Ovary (tissue), 9 donors: ENCODE measurements around the gene ASB10. TPM values are rescaled to one million over a fixed set of nuclear protein-coding genes. Genes with fewer than 3 reads are reported as not detected.

ENCODE experiments used
- DNase-seq, 5 donors: peaks; one replicate each; pipeline ENCODE4 v3.0.0-alpha.2; 2019 to 2020
- H3K27ac ChIP-seq, 2 donors: fragments of 200-600 bp; one replicate each; pipeline versions ENCODE4 v1.5.1 to v1.8.0; 2019 to 2022
- H3K27me3 ChIP-seq: fragments of 200-600 bp; one replicate; pipeline ENCODE4 v1.8.0; 2022
- H3K36me3 ChIP-seq: fragments of 200-600 bp; sonication (generic); one replicate; pipeline ENCODE4 v1.5.1; 2019
- H3K4me1 ChIP-seq: one replicate; pipeline ENCODE4 v1.8.1; 2013; ENCODE audit warnings: mild to moderate bottlenecking, moderate library complexity; ENCODE audit not compliant: insufficient read depth
- H3K4me3 ChIP-seq: fragments of 200-600 bp; sonication (generic); one replicate; pipeline ENCODE4 v1.5.1; 2017
- H3K9me3 ChIP-seq, 2 donors: fragments of 200-600 bp in 1 of 2; sonication (generic) in 1 of 2; one replicate each; pipeline versions ENCODE4 v1.5.1 to v1.8.1; 2013 to 2019; ENCODE audit warnings: mild to moderate bottlenecking in 1 of 2, moderate library complexity in 1 of 2
- EP300 ChIP-seq: sonication (generic); formaldehyde crosslinking; IDR thresholded peaks from one replicate; pipeline ENCODE4 v1.6.1; 2017; ENCODE audit warnings: antibody characterized with exemption
- POLR2A ChIP-seq: fragments of 450-650 bp; IDR thresholded peaks from one replicate; pipeline ENCODE4 v1.6.1; 2017; ENCODE audit warnings: antibody characterized with exemption, mild to moderate bottlenecking, moderate library complexity
- WGBS, 3 donors: extraction: QIAGEN DNeasy Blood & Tissue Kit in 1 of 3; methylation state at CpG; one replicate each; pipeline versions ENCODE4 v1.1.5 to v1.1.7; 2013 to 2017; 5-methylcytosine and 5-hydroxymethylcytosine counted together
- intact Hi-C, 4 donors: fragments of 100-400 bp; cut with DNase I; formaldehyde crosslinking; loops; one replicate each; pipeline versions ENCODE4 v1.11.0 to v1.15.1; 2022 to 2023
- polyA plus RNA-seq, 2 donors: library from polyadenylated mRNA; stranded (reverse); fragments of 200-250 nt in 1 of 2; fragments of 350-450 nt in 1 of 2; fragmentation: Illumina TruSeq in 1 of 2; extraction: RNeasy Lipid Tissue Mini Kit (QIAGEN cat#74804) in 1 of 2; gene quantifications; one replicate each; pipeline ENCODE4 v1.2.3, GENCODE V29; 2013 to 2014
- total RNA-seq, 7 donors: library from RNA; depleted of rRNA in 2 of 7; stranded (reverse); fragments of >200 nt in 2 of 7; fragmentation: NEBNext Ultra II Directional in 3 of 7; extraction: Animal tissue kit (Norgen Biotek cat#: 25700) in 3 of 7; gene quantifications; one replicate each; pipeline versions ENCODE4 v1.1.0 to v1.2.4, GENCODE V29; 2016 to 2023
- TF ChIP-seq, protein P1 (sequence below), 3 donors: fragments of 450-650 bp in 2 of 3; fragments of 200-600 bp in 1 of 3; IDR thresholded peaks; one replicate each; pipeline versions ENCODE4 v1.5.1 to v1.8.0; 2016 to 2022; ENCODE audit warnings: antibody characterized with exemption in 3 of 3, mild to moderate bottlenecking in 1 of 3
- donor health status: DM: no; HTN: no; CAD: no; lungs with moderate emphysema.
- donor health status: DM: no; HTN: no; CAD: no.
- donor health status: Bipolar disorder and iron deficiency.
- donor health status: DM: yes; HTN: yes; CAD: no.
- donor health status: DM: no; HTN: no; CAD: no.
- donor health status: DM: yes; HTN: yes; CAD: no.

The ASB10 gene
- total and polyA plus RNA-seq, 9 donors = not detected

DNA sequence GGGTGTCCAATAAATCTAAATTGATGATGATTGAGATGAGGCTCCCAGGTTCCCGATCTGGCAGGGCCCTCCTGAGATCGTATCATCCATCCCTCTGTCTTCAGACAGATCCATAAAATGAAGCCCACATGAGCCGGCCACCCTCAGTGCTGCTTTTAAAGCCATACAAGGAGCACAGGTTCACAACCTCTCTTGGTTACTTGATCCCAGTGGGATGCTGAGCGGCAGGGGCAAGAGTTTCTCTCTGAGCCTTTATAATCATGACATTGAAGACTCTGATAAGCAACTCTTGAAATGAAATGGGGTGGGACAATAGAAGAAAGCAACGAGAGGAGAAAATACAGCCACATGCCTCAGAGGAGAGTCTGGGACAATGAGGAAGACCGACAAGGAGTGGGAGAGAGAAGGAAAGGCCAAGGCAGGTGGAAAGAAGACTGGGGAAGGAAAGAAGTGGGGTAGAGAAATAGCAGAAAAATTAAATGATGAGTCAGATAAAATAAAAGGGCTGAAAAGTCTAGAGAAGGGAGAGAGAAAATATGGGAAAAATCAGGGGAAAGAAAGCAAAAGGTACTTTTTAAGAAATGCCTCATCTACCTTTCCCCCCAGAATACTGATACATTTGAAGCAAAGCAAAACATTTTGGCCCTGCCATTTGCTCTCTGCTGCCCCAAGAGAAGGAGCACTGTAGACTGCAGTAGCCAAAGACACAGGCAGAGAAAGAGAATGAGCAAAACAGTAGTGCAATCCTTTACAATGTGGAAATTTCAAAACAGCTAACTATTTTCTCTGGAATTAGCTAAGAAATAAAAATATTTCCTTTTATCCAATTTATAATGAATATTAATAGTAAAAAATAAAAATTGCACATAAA, 34.2 kb downstream of the ASB10 start:
- no peak for DNase-seq
- 34 to 43% (median 39%) methylated on average over 6 of the region's 6 CpGs for WGBS, 3 donors
- no peak for TF ChIP-seq EP300
- TF ChIP-seq, protein P1, sequence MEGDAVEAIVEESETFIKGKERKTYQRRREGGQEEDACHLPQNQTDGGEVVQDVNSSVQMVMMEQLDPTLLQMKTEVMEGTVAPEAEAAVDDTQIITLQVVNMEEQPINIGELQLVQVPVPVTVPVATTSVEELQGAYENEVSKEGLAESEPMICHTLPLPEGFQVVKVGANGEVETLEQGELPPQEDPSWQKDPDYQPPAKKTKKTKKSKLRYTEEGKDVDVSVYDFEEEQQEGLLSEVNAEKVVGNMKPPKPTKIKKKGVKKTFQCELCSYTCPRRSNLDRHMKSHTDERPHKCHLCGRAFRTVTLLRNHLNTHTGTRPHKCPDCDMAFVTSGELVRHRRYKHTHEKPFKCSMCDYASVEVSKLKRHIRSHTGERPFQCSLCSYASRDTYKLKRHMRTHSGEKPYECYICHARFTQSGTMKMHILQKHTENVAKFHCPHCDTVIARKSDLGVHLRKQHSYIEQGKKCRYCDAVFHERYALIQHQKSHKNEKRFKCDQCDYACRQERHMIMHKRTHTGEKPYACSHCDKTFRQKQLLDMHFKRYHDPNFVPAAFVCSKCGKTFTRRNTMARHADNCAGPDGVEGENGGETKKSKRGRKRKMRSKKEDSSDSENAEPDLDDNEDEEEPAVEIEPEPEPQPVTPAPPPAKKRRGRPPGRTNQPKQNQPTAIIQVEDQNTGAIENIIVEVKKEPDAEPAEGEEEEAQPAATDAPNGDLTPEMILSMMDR (IDR thresholded peaks at IDR 0.05) = no peak
- no peak for TF ChIP-seq POLR2A
- no peaks in the 10 kb centered on the region for H3K9me3 ChIP-seq
- intact Hi-C loops = no loop called here
- H3K27ac ChIP-seq = no peak overlapping the region
- no peak overlapping the region for H3K4me3 ChIP-seq
- H3K4me1 ChIP-seq = no peaks in the 10 kb centered on the region
- no peaks in the 10 kb centered on the region for H3K36me3 ChIP-seq
- H3K27me3 ChIP-seq = no peaks in the 10 kb centered on the region

DNA sequence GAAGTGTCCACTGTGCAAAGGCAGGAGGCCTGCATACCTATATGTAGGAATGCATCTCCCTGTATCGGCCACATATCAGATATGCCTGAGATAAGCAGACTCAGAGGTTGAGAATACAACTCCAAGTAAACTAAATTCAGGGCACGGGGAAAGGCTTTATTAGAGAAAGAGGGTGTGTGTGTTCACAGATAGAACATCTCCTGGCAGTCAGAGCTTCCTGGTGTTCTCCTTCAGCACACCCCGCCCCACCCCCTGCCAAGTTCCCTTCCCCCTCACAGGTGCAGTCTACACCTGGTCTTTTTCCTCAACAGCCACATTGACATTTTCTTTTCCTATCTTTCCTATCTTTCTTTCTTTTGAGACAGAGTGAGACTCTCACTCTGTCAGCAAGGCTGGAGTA, 36.7 kb downstream of the ASB10 start:
- H3K27me3 ChIP-seq = no peaks in the 10 kb centered on the region
- H3K36me3 ChIP-seq = no peaks in the 10 kb centered on the region
- no peak overlapping the region for H3K27ac ChIP-seq
- no peak for DNase-seq
- 51 to 74% (median 67%) methylated on average over 3 of the region's 3 CpGs for WGBS, 3 donors
- intact Hi-C loops = no loop called here
- H3K4me3 ChIP-seq = no peak overlapping the region
- no peaks in the 10 kb centered on the region for H3K4me1 ChIP-seq
- TF ChIP-seq EP300 (no peak), POLR2A (no peak)
- TF ChIP-seq, protein P1 (IDR thresholded peaks at IDR 0.05) = no peak
- H3K9me3 ChIP-seq = no peaks in the 10 kb centered on the region

DNA sequence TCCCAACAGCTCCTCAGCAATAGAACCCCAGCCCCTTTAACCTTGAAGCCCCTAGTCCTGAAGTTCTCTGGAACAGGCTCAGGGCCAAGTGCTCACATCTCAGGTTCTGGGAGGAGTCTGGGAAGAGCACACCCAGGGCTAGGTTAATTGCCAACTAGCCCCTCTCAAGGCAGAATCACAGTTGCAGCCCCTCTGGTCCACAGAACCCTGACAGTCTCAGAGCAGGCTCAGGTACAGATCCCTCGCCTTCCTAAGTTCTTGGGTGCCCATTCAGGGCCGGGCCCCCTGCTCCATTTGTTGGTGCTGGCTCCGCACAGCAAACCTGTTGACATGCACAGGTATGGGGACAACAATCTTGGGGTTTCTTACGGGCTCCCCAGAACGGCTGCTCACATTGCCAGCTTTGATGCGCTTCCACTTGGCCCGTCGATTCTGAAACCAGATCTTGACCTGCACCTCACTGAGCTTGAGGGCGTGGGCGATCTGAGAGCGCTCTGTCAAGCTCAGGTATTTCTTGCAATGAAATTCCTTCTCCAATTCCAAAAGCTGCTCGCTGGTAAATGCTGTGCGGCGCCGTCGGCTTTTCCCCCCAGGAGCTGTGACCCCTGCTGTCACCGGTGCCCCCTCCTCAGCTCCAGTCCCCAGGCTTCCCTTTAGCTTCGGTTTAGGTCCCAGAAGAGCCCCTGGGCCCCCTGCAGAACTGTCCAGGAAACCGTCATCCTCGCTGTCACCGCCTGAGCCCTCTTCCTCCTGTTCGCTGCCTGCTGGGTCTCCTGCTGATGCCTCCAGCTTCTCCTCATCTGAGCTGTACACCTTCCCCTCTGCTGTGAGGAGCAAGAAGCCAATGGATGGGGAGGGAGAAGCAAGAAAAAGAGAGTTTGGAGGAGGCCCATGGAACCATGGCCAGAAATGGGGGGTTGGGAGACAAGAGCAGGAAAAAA, 38.5 kb downstream of the ASB10 start:
- WGBS, 3 donors = 59 to 69% (median 66%) methylated on average over 22 of the region's 22 CpGs
- Histone ChIP-seq H3K4me1 (no peaks in the 10 kb centered on the region), H3K27ac (no peak overlapping the region), H3K27me3 (no peaks in the 10 kb centered on the region), H3K36me3 (no peaks in the 10 kb centered on the region), H3K9me3 (no peaks in the 10 kb centered on the region), H3K4me3 (no peak overlapping the region)
- no peak for DNase-seq
- intact Hi-C loops = no loop called here
- TF ChIP-seq EP300 (no peak), POLR2A (no peak)
- TF ChIP-seq, protein P1 (IDR thresholded peaks at IDR 0.05) = no peak

DNA sequence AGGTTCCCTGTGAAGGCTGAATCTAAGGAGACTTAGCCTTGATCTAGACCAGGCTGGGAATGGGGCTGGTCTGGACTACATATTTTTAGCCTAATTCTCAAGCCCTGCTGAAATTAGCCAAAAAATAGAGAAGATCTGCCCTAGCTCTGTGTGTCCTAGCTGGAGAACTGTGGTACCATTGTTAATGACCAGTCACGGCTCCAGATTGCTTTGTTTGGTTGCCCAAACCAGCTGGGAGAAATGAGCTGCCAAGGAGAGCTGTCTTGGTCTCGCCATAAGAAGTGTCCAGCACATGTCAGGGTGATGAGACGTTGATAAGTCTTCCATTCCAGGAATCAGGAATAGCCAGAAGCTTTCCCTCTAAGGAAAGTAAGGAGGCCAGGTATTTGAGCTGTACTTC, 40.3 kb downstream of the ASB10 start:
- Histone ChIP-seq H3K36me3 (no peaks in the 10 kb centered on the region), H3K4me1 (no peaks in the 10 kb centered on the region), H3K9me3 (no peaks in the 10 kb centered on the region), H3K27ac (no peak overlapping the region), H3K27me3 (no peaks in the 10 kb centered on the region), H3K4me3 (no peak overlapping the region)
- TF ChIP-seq EP300 = no peak
- no peak for TF ChIP-seq POLR2A
- TF ChIP-seq, protein P1 (IDR thresholded peaks at IDR 0.05) = no peak
- intact Hi-C loops = no loop called here
- no peak for DNase-seq
- 58 to 80% (median 64%) methylated on average over 3 of the region's 3 CpGs for WGBS, 3 donors
